HG03025 (cell line): ENCODE measurements around the gene ENO4.

ENCODE experiments used
- ATAC-seq: cut with Tn5 transposase; IDR thresholded peaks from one replicate; pipeline ENCODE4 v1.9.1; 2021; ENCODE audit warnings: mild to moderate bottlenecking, moderate library complexity; ENCODE audit not compliant: unreplicated experiment, low FRiP score

ENO4 gene

GRCh38 chr10:116866066-116866465 lies 16.8 kb downstream of the ENO4 start:
- ATAC-seq, result no peak

- ATAC-seq, result no peak
These were observed 17.8 kb downstream of the ENO4 start for GRCh38 chr10:116866987-116867595.

- ATAC-seq, result no peak
These were observed 18.9 kb downstream of the ENO4 start for GRCh38 chr10:116868198-116868676.

GRCh38 chr10:116868722-116869121 lies 19.4 kb downstream of the ENO4 start:
- ATAC-seq, result no peak

- no peak for ATAC-seq
These were observed 21.6 kb downstream of the ENO4 start for GRCh38 chr10:116870949-116871348.

GRCh38 chr10:116873134-116873533 lies 23.8 kb downstream of the ENO4 start:
- ATAC-seq, result no peak

- no peak for ATAC-seq
These were observed 26.6 kb downstream of the ENO4 start for GRCh38 chr10:116875897-116876296.

GRCh38 chr10:116877391-116877790 lies 28.1 kb downstream of the ENO4 start:
- no peak for ATAC-seq

- ATAC-seq, result no peak
These were observed 28.8 kb downstream of the ENO4 start for GRCh38 chr10:116878123-116878522.

- ATAC-seq, result no peak
These were observed 30.5 kb downstream of the ENO4 start for GRCh38 chr10:116879817-116880216.

GRCh38 chr10:116880716-116881482 lies 31.6 kb downstream of the ENO4 start:
- no peak for ATAC-seq

GRCh38 chr10:116882639-116883038 lies 33.3 kb downstream of the ENO4 start:
- no peak for ATAC-seq

GRCh38 chr10:116886772-116887171 lies 37.5 kb downstream of the ENO4 start:
- ATAC-seq, result no peak

GRCh38 chr10:116888380-116889055 lies 39.2 kb downstream of the ENO4 start:
- no peak for ATAC-seq

- ATAC-seq, result no peak
These were observed 39.8 kb downstream of the ENO4 start for GRCh38 chr10:116889066-116889465.

- no peak for ATAC-seq
These were observed 41.9 kb downstream of the ENO4 start for GRCh38 chr10:116891208-116891607.

- ATAC-seq, result no peak
These were observed 43.8 kb downstream of the ENO4 start for GRCh38 chr10:116892907-116893685.

- no peak for ATAC-seq
These were observed 44.4 kb downstream of the ENO4 start for GRCh38 chr10:116893686-116894037.

- no peak for ATAC-seq
These were observed 50.3 kb downstream of the ENO4 start for GRCh38 chr10:116899626-116900025.

GRCh38 chr10:116905845-116906210 lies 56.5 kb downstream of the ENO4 start:
- no peak for ATAC-seq
